GM20431 (cell line): Measurements from ENCODE around the gene IGSF21.

Experiments used
- in situ Hi-C: fragments of 300-500 bp; cut with MseI, MboI; formaldehyde crosslinking; loops from one replicate; pipeline ENCODE4 v1.15.0; 2020; ENCODE audit warnings: low sequenced_read_pairs; ENCODE audit not compliant: unreplicated experiment

Gene IGSF21

GRCh38 chr1:18376661-18377060, 269.1 kb downstream of the IGSF21 start:
- in situ Hi-C loops, result no loop called here

GRCh38 chr1:18380288-18380687, 272.7 kb downstream of the IGSF21 start:
- in situ Hi-C loops, result no loop called here

GRCh38 chr1:18384059-18384458, 276.5 kb downstream of the IGSF21 start:
- in situ Hi-C loops, result no loop called here

- in situ Hi-C loops, result no loop called here
Observed at GRCh38 chr1:18384471-18384870, 276.9 kb downstream of the IGSF21 start.

GRCh38 chr1:18385239-18385790, 277.7 kb downstream of the IGSF21 start:
- in situ Hi-C loops, result no loop called here

- in situ Hi-C loops, result no loop called here
Observed at GRCh38 chr1:18386591-18386990, 279.0 kb downstream of the IGSF21 start.

- in situ Hi-C loops, result no loop called here
Observed at GRCh38 chr1:18387307-18387706, 279.7 kb downstream of the IGSF21 start.

GRCh38 chr1:18390953-18391352, 283.4 kb downstream of the IGSF21 start:
- in situ Hi-C loops, result no loop called here

GRCh38 chr1:18394563-18395156, 287.1 kb downstream of the IGSF21 start:
- in situ Hi-C loops, result no loop called here

GRCh38 chr1:18396247-18396980, 288.8 kb downstream of the IGSF21 start:
- in situ Hi-C loops, result no loop called here

GRCh38 chr1:18397641-18398040, 290.0 kb downstream of the IGSF21 start:
- in situ Hi-C loops, result no loop called here

- in situ Hi-C loops, result no loop called here
Observed at GRCh38 chr1:18398791-18399530, 291.4 kb downstream of the IGSF21 start.

- in situ Hi-C loops, result no loop called here
Observed at GRCh38 chr1:18400347-18401102, 292.9 kb downstream of the IGSF21 start.

- in situ Hi-C loops, result no loop called here
Observed at GRCh38 chr1:18401921-18402320, 294.3 kb downstream of the IGSF21 start.

GRCh38 chr1:18404460-18404859, 296.9 kb downstream of the IGSF21 start:
- in situ Hi-C loops, result no loop called here

- in situ Hi-C loops, result no loop called here
Observed at GRCh38 chr1:18407166-18408045, 299.8 kb downstream of the IGSF21 start.

GRCh38 chr1:18408656-18409370, 301.2 kb downstream of the IGSF21 start:
- in situ Hi-C loops, result no loop called here

- in situ Hi-C loops, result no loop called here
Observed at GRCh38 chr1:18409609-18410237, 302.1 kb downstream of the IGSF21 start.
